Keratinocyte (primary cell): Measurements from ENCODE around the gene TRAF7. TPM values are rescaled to one million over a fixed set of nuclear protein-coding genes. Genes with fewer than 3 reads are reported as not detected.
"Not testable (repeated sequence)": the region's sequence is repeated elsewhere in the genome, so short reads cannot be mapped to it uniquely, and the experiment has no call there.

Experiments
- DNase-seq: peaks from one replicate; pipeline ENCODE4 v3.0.0-alpha.2; 2011; ENCODE audit warnings: low read depth, missing footprints, low spot score
- FAIRE-seq: peaks from 2 replicates; lab custom pipeline; 2011; peaks lifted over from hg19 to GRCh38; lab: Jason Lieb, UNC
- H2AFZ ChIP-seq: 2 replicates; pipeline ENCODE4 v1.6.0; 2012; ENCODE audit warnings: low read length, control low read depth, inconsistent platforms; ENCODE audit not compliant: control insufficient read depth
- H3K27ac ChIP-seq: 2 replicates; pipeline ENCODE4 v1.5.1; 2011; ENCODE audit warnings: low read length; ENCODE audit not compliant: control insufficient read depth, insufficient read depth
- H3K27me3 ChIP-seq: 3 replicates; pipeline ENCODE4 v1.6.0; 2011; ENCODE audit warnings: low read length; ENCODE audit not compliant: control insufficient read depth, insufficient read depth; ENCODE audit errors: extremely low read depth
- H3K36me3 ChIP-seq, 2 experiments: 2 replicates in 1 of 2; 3 replicates in 1 of 2; pipeline ENCODE4 v1.5.1; 2011; ENCODE audit warnings: low read length in 2 of 2, mild to moderate bottlenecking in 1 of 2; ENCODE audit not compliant: control insufficient read depth in 2 of 2, insufficient read depth in 2 of 2; ENCODE audit errors: extremely low read depth in 1 of 2
- H3K4me1 ChIP-seq: 3 replicates; pipeline ENCODE4 v1.5.1; 2011; ENCODE audit warnings: low read length; ENCODE audit not compliant: control insufficient read depth, insufficient read depth; ENCODE audit errors: extremely low read depth
- H3K4me2 ChIP-seq: 3 replicates; pipeline ENCODE4 v1.6.0; 2011; ENCODE audit warnings: low read depth, low read length; ENCODE audit not compliant: control insufficient read depth, insufficient read depth; ENCODE audit errors: extremely low read depth
- H3K4me3 ChIP-seq, 3 experiments: fragments of 200-600 bp in 1 of 3; sonication (generic) in 1 of 3; 2 replicates in 2 of 3; 3 replicates in 1 of 3; pipeline ENCODE4 v1.5.1; 2011 to 2016; ENCODE audit warnings: low read length in 3 of 3, mild to moderate bottlenecking in 3 of 3, control low read depth in 2 of 3, inconsistent platforms in 1 of 3, low read depth in 1 of 3, mixed read lengths in 1 of 3, mixed run types in 1 of 3, moderate library complexity in 1 of 3; ENCODE audit not compliant: control insufficient read depth in 2 of 3, insufficient read depth in 2 of 3; ENCODE audit errors: extremely low read depth in 1 of 3
- H3K79me2 ChIP-seq: 2 replicates; pipeline ENCODE4 v1.6.0; 2012; ENCODE audit warnings: low read length; ENCODE audit not compliant: control insufficient read depth, insufficient read depth
- H3K9ac ChIP-seq: 3 replicates; pipeline ENCODE4 v1.6.0; 2011; ENCODE audit warnings: low read length; ENCODE audit not compliant: control insufficient read depth, insufficient read depth; ENCODE audit errors: extremely low read depth
- H3K9me1 ChIP-seq: 3 replicates; pipeline ENCODE4 v1.6.0; 2011; ENCODE audit warnings: low read length; ENCODE audit not compliant: control insufficient read depth, insufficient read depth; ENCODE audit errors: extremely low read depth
- H3K9me3 ChIP-seq: 2 replicates; pipeline ENCODE4 v1.5.1; 2012; ENCODE audit warnings: low read depth, low read length; ENCODE audit not compliant: control insufficient read depth
- H4K20me1 ChIP-seq: 3 replicates; pipeline ENCODE4 v1.6.0; 2011; ENCODE audit warnings: low read length; ENCODE audit not compliant: control insufficient read depth, insufficient read depth; ENCODE audit errors: extremely low read depth
- CTCF ChIP-seq, 3 experiments: IDR thresholded peaks in 1 of 3; conservative IDR thresholded peaks in 1 of 3; optimal IDR thresholded peaks in 1 of 3; 2 replicates in 2 of 3; 3 replicates in 1 of 3; pipeline versions ENCODE3 to v1.5.1; 2011; ENCODE audit warnings: low read length in 3 of 3, mild to moderate bottlenecking in 3 of 3, moderate library complexity in 2 of 3, control low read depth in 1 of 3, inconsistent platforms in 1 of 3; ENCODE audit not compliant: insufficient read depth in 2 of 3; ENCODE audit errors: extremely low read depth in 1 of 3
- EZH2 ChIP-seq: IDR thresholded peaks from one replicate; pipeline ENCODE4 v1.6.1; 2012; ENCODE audit warnings: inconsistent platforms, mild to moderate bottlenecking, low read length, moderate library complexity
- dilution Hi-C: fragments of 300-500 bp; cut with MboI; formaldehyde crosslinking; loops from one replicate; pipeline ENCODE4 v1.7.0; 2020; ENCODE audit warnings: low sequenced_read_pairs; ENCODE audit not compliant: extremely low pct_ligation_motif_present
- polyA plus RNA-seq, 5 experiments: library from polyadenylated mRNA; depleted of rRNA in 3 of 5; stranded (reverse) in 3 of 5; stranded (forward) in 1 of 5; unstranded in 1 of 5; fragments of >200 nt; gene quantifications; 1 replicate in 1 of 5; 2 replicates in 3 of 5; 3 replicates in 1 of 5; pipeline versions ENCODE4 v1.2.1 to v1.2.3, GENCODE V29; 2011 to 2012; ENCODE audit warnings: missing spikeins in 2 of 5, low read depth in 1 of 5, low replicate concordance in 1 of 5

Gene TRAF7
- polyA plus RNA-seq, 1 donor (not counting 4 experiments of a cell fraction or from before 2014, with no cell fraction given), result 38.4 TPM

- Histone ChIP-seq H3K79me2 (peaks cover 32% of the 10 kb centered on the region), H3K4me3 (peak overlapping the region in 1 of 3 experiments; percentile 48), H3K4me2 (peak overlapping the region; percentile 44), H3K9ac (peak overlapping the region; percentile 36), H3K27ac (peak overlapping the region; percentile 33), H3K4me1 (peaks cover 34% of the 10 kb centered on the region)
- DNase-seq, H3K9me3 ChIP-seq, H2AFZ ChIP-seq, dilution Hi-C loops, H3K9me1 ChIP-seq, H4K20me1 ChIP-seq, H3K36me3 ChIP-seq, H3K27me3 ChIP-seq: not testable (repeated sequence)
- FAIRE-seq, result peak; percentile 79
- TF ChIP-seq CTCF (optimal IDR thresholded peaks at IDR 0.05 in 1 of 3, IDR thresholded peaks at IDR 0.05 in 1 of 3, conservative IDR thresholded peaks at IDR 0.05 in 1 of 3; ENCODE audit: extremely low read depth in 1 of 3, insufficient read depth in 2 of 3, low read length in 3 of 3), result peak; percentile 43 to 57 (median 50)
Measured at GRCh38 chr16:2121325-2121724, 34.3 kb upstream of the TRAF7 start.

- Histone ChIP-seq H3K4me3 (peak overlapping the region in 2 of 3 experiments; percentile 1 to 48), H3K9ac (peak overlapping the region; percentile 36), H2AFZ (no peak overlapping the region), H3K27ac (peak overlapping the region; percentile 33), H3K27me3 (no peaks in the 10 kb centered on the region), H3K36me3 (no peaks in the 10 kb centered on the region), H3K9me3 (no peaks in the 10 kb centered on the region), H3K9me1 (no peaks in the 10 kb centered on the region), H3K4me2 (peak overlapping the region; percentile 44), H3K79me2 (peaks cover 37% of the 10 kb centered on the region), H3K4me1 (peaks cover 39% of the 10 kb centered on the region), H4K20me1 (peaks cover 2% of the 10 kb centered on the region)
- TF ChIP-seq EZH2, result no peak
- TF ChIP-seq CTCF (optimal IDR thresholded peaks at IDR 0.05 in 1 of 3, IDR thresholded peaks at IDR 0.05 in 1 of 3, conservative IDR thresholded peaks at IDR 0.05 in 1 of 3; ENCODE audit: extremely low read depth in 1 of 3, insufficient read depth in 2 of 3, low read length in 3 of 3), result no peak
- FAIRE-seq (peak; percentile 43), DNase-seq (no peak)
- dilution Hi-C loops, result no loop called here
Measured at GRCh38 chr16:2121853-2122252, 33.7 kb upstream of the TRAF7 start.
